Measurements from ENCODE around the gene RTCB.
"Not testable (repeated sequence)": the region's sequence is repeated elsewhere in the genome, so short reads cannot be mapped to it uniquely, and the experiment has no call there.

The RTCB gene

GRCh38 chr22:32385681-32386080, 26.4 kb downstream of the RTCB start:
- DNase-seq, result no peak

GRCh38 chr22:32380991-32381390, 31.1 kb downstream of the RTCB start:
- DNase-seq, result no peak

GRCh38 chr22:32378707-32379272, 33.3 kb downstream of the RTCB start:
- DNase-seq, result peak in 7 of 14 donors; percentile 4 to 55 (median 9)

GRCh38 chr22:32376681-32377080, 35.4 kb downstream of the RTCB start:
- no peak for DNase-seq

- no peak for DNase-seq
Observed at GRCh38 chr22:32375678-32376450, 36.2 kb downstream of the RTCB start.

GRCh38 chr22:32364210-32364609, 47.8 kb downstream of the RTCB start:
- no peak for DNase-seq

- DNase-seq, result no peak
Observed at GRCh38 chr22:32361257-32361656, 50.8 kb downstream of the RTCB start.

GRCh38 chr22:32360096-32360495, 52.0 kb downstream of the RTCB start:
- DNase-seq, result not testable (repeated sequence)

GRCh38 chr22:32357567-32357966, 54.5 kb downstream of the RTCB start, which contains the start of gene RFPL3:
Gene RFPL3, plus strand, starts transcription at chr22:32357867. Its CDS starts 205 bp downstream, at chr22:32358072.
- DNase-seq, result not testable (repeated sequence)

- no peak for DNase-seq
Observed at GRCh38 chr22:32355760-32356159, 56.3 kb downstream of the RTCB start.

GRCh38 chr22:32354360-32355351, 57.4 kb downstream of the RTCB start:
- no peak for DNase-seq

- no peak for DNase-seq
Observed at GRCh38 chr22:32353840-32354239, 58.2 kb downstream of the RTCB start.

- DNase-seq, result no peak
Observed at GRCh38 chr22:32353292-32353691, 58.8 kb downstream of the RTCB start.

GRCh38 chr22:32352681-32353080, 59.4 kb downstream of the RTCB start:
- no peak for DNase-seq

- DNase-seq, result not testable (repeated sequence)
Observed at GRCh38 chr22:32351875-32352274, 60.2 kb downstream of the RTCB start.

GRCh38 chr22:32348031-32348611, 63.9 kb downstream of the RTCB start:
- DNase-seq, result no peak

GRCh38 chr22:32343941-32344340, 68.1 kb downstream of the RTCB start:
- no peak for DNase-seq

GRCh38 chr22:32342977-32343376, 69.1 kb downstream of the RTCB start:
- no peak for DNase-seq

- DNase-seq, result no peak
Observed at GRCh38 chr22:32341122-32341740, 70.8 kb downstream of the RTCB start.

- no peak for DNase-seq
Observed at GRCh38 chr22:32340411-32340810, 71.6 kb downstream of the RTCB start.

GRCh38 chr22:32339190-32340012, 72.6 kb downstream of the RTCB start:
- DNase-seq, result no peak

All from C1 segment of cervical spinal cord (tissue), 14 donors.